Lower leg skin (tissue), 3 donors: ENCODE data around the gene ERC2.

Experiments used
- POLR2A ChIP-seq, 2 donors: fragments of 450-650 bp; IDR thresholded peaks; one replicate each; pipeline ENCODE4 v1.6.1; 2016 to 2017; ENCODE audit warnings: antibody characterized with exemption in 2 of 2, mild to moderate bottlenecking in 1 of 2, moderate library complexity in 1 of 2
- TF ChIP-seq, protein P1 (sequence below), 3 donors: fragments of 450-650 bp; IDR thresholded peaks; one replicate each; pipeline ENCODE4 v1.5.1; 2016; ENCODE audit warnings: antibody characterized with exemption in 3 of 3, mild to moderate bottlenecking in 3 of 3, moderate library complexity in 2 of 3

DNA sequence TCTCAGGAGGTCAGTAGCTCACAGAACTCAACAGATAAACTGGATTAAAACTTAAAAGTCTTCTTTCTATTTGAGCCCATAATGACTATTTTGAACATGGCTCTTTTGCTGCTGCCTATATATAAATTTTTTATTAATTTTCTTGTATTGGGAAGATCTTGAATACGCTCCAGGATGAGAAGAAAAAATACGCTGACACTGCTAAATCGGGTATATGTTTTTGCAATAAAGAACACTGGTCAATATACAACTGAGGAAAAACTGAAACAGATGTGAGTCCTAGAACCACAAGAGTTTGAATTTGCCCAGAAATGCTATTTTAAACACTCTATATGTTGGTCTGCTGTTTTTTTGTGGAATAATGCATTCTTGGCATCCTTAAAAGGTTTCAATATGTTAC, 1001.7 kb downstream of the ERC2 start:
- no peak for TF ChIP-seq POLR2A (IDR thresholded peaks at IDR 0.05)
- TF ChIP-seq, protein P1, sequence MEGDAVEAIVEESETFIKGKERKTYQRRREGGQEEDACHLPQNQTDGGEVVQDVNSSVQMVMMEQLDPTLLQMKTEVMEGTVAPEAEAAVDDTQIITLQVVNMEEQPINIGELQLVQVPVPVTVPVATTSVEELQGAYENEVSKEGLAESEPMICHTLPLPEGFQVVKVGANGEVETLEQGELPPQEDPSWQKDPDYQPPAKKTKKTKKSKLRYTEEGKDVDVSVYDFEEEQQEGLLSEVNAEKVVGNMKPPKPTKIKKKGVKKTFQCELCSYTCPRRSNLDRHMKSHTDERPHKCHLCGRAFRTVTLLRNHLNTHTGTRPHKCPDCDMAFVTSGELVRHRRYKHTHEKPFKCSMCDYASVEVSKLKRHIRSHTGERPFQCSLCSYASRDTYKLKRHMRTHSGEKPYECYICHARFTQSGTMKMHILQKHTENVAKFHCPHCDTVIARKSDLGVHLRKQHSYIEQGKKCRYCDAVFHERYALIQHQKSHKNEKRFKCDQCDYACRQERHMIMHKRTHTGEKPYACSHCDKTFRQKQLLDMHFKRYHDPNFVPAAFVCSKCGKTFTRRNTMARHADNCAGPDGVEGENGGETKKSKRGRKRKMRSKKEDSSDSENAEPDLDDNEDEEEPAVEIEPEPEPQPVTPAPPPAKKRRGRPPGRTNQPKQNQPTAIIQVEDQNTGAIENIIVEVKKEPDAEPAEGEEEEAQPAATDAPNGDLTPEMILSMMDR (IDR thresholded peaks at IDR 0.05), result no peak
